Mesenteric fat pad (tissue), 1 donor: Measurements from ENCODE around the gene SHMT1. TPM values are rescaled to one million over a fixed set of nuclear protein-coding genes. Genes with fewer than 3 reads are reported as not detected.
"Not testable (repeated sequence)": the region's sequence is repeated elsewhere in the genome, so short reads cannot be mapped to it uniquely, and the experiment has no call there.

Source experiments
- DNase-seq: peaks from one replicate; pipeline ENCODE4 v3.0.0-alpha.2; 2020; ENCODE audit warnings: low spot score
- total RNA-seq: library from RNA; stranded (reverse); fragmentation: NEBNext Ultra II Directional; extraction: Animal tissue kit (Norgen Biotek cat#: 25700); gene quantifications from one replicate; pipeline ENCODE4 v1.2.1, GENCODE V29; 2021
- donor health status: DM: yes; HTN: yes; CAD: no.

SHMT1 gene
- total RNA-seq, 1 donor from 2014 or later = 87.2 TPM

DNA sequence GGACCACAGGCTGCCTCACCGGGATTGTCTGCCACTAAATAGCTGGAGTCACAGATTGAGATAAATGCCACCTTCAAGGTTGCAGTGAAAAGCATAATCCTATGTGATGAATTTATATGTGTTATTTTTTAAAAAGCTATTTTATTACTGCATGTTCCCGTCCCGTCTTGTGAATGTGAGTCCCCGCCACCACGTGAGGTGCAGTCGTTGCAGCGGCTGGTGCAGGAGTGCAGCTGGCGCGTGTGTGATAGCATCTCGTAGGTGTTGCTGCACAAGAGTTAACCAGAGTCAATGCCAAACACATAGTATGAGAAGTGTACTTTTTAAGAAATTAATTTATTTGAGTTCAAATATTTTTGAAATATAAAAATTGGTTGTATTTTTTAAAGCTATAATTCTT is 35.8 kb downstream of the SHMT1 start:
- no peak for DNase-seq

DNA sequence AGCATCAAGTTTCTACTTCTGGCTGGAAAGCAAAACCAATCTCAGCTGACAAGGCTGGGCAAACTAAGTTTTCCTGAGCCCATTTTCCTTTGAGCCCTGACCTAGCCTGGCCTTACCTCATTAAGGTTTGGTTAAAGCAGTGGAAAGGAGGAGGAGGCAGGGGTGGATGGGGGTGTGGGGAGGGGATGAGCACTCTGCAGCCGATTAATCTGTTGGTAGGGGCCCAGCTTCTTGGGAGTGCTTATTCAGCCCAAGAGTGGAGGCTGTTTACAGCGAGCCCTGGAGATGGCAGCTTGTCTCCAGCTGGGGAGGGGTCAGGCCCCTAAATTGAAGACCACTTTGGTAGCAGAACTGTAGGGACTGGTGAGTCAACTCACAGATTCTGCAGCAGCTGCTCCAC is 36.3 kb downstream of the SHMT1 start:
- no peak for DNase-seq

DNA sequence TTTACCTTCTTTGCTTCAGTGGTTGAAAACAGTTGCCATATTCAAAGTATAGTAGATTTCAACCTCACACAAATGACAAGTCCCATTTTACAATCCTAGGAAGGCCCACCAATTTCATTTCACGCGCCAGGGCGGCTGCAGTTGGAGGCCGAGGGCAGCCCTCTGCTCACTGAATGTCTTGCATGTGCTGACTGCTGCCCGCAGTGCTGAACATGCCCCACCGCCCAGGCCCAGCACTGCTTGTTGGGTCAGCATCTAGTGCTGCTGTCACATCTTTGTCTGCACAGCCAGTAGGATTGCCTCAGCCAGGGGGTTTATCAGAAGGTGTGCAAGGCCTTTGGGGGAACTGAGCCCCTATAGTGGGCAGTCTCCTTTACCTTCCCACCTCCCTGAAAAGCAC is 36.8 kb downstream of the SHMT1 start:
- no peak for DNase-seq

DNA sequence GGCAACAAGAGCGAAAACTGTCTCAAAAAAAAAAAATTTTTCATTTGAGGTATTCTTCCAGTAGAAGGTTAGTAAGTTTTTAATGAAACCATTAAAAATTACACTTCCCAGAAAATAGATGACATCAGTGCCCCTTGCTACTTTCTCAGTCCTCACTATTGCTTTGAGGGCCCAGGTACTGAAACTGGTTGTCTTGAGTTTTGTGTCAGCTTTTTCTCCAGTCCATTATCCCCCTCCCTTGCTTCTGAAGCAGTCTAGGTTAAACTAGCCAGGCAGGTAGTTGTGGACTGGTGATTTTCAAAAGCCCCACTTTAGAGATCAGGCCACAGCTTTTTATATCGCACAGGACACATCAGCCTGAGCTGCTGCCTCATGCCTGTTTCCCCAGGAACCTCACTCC is 37.3 kb downstream of the SHMT1 start:
- DNase-seq = no peak

DNA sequence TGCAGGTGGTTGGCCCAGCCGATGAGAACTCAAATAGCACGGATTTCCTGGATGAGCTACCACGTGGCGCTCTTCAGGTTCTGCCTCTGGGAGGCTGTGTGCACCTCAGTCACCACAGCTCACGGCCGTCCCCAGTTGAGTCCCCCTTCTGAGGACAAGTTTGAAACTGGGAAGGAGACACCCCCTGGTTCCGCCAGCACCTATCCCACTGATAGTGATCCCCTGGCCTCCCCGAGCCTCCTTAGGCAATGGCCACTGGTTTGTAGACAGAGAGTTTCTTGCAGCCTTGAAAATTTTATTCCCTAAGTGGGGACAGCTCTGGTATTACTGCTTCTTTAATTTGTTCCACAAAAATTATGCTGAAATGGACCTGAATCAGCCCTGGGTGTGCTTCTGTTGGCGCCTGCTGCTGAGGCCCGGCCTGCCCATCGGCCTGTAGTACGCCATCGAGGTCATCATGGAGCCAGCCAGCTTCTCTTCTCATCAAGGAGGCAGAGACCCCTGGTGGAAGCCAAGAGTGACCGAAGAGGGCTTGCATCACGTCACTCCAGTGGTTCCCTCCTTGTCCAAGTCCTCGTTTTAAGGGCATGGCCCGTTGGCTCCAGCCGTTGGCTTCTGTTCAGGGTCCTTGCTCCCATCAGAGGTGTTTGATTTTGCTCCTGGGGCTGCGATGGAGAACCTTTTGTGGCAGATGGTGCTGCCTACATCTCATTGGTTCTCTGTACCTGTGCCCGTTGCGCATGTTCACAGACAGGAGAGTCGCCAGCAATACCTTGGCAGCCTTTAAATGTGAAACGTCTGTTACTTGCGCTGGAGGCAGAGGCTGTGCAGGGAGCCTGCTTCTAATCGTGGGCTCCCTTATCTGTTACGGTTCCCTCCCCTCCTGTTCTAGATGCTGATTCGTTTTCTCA is 39.0 kb downstream of the SHMT1 start:
- no peak for DNase-seq

DNA sequence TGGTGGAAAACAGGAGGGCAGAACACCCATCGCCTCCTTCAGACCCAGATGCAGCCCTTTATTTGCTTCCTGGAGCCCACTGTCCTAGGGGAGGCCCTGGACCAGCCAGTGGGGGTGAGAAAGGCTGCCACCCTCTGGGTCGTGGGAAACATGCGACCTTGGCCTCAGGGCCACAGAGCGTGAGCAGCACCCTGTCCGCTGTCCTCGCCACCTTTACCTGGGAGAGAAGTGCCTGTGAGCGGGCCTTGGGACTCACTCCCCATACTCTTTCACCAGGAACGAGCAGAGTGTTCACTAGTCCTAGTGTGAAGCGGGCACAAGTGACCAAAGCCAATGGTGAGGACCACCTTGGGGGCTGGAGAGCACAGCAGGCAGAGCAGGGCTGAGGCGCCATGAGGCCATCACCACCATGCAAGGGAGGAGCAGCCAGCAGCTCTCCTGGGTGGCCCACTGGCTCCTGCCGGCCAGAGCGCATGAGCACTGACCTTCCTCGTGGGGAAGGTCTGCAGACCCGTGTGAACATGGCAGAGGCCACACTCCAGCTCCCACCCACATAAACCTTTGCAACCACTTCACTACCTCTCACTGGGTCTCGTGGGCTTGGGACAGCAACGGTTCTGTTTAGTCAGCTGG is 39.7 kb downstream of the SHMT1 start:
- no peak for DNase-seq

DNA sequence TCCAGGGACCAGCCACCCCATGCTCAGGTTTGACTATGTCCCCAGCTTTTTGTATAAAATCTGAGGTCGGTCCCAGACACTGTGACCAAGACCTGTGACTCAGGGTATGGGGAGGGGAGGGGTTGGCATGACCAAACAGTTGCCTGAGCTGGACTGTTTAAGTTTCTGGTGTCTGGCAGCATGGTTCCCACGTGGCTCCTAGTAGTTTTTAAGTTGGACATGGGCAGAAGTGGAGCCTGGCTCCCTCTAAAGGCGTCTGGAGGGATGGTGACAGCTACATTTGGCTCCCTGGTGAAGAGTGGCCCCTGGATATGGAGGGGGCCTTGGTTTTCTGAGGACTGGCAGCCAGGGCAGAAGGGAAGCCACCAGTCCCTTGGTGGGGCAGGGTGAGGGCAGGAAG is 40.3 kb downstream of the SHMT1 start:
- DNase-seq = no peak

DNA sequence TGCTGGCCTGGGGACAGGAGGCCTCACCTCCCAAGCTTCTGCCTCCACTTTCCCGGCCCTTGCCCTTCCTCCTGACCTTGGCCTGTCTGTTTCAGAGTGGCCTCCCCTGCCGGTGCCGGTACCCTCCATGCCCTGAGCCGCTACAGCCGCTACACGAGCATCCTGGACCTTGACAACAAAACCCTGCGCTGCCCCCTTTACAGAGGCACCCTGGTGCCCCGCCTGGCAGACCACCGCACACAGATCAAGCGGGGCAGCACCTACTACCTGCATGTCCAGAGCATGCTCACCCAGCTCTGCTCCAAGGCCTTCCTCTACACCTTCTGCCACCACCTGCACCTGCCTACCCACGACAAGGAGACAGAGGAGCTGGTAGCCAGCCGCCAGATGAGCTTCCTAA is 40.8 kb downstream of the SHMT1 start:
- no peak for DNase-seq

DNA sequence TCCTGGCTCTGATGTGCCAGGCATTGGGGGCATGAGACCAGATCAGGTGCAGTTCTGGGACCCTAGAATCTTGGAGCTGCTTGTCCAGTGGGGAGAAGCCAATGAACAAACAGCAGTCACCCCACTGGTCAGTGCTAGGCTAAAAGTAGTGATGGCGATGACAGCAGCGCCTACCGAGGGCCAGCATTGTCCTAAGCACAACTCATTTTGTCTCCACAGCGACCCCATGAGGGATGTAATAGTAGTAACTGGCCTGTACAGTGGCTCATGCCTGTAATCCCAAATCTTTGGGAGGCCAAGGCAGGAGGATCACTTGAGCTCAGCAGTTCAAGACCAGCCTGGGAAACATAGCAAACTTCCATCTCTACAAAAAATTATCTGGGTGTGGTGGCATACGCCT is 42.0 kb downstream of the SHMT1 start:
- no peak for DNase-seq

DNA sequence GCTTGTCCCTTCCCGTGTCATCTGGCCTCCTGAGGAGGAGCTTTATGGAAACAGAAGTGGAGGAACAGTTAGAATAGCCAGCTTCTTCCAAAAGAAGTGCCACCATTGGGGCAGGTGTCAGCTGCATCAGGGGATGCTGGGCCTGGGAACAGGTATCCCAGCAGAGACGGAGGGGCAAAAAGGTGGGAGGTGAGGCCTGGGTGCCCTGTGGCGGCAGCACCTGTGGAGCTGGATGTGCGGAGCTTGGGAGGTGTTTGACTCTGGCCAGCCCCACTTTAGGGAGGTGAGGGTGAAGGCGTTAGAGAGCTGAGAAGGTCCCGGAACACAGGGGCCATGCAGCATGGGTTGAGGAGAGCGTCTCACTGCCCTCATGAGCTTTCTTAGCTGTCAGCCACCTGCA is 43.0 kb downstream of the SHMT1 start:
- no peak for DNase-seq

DNA sequence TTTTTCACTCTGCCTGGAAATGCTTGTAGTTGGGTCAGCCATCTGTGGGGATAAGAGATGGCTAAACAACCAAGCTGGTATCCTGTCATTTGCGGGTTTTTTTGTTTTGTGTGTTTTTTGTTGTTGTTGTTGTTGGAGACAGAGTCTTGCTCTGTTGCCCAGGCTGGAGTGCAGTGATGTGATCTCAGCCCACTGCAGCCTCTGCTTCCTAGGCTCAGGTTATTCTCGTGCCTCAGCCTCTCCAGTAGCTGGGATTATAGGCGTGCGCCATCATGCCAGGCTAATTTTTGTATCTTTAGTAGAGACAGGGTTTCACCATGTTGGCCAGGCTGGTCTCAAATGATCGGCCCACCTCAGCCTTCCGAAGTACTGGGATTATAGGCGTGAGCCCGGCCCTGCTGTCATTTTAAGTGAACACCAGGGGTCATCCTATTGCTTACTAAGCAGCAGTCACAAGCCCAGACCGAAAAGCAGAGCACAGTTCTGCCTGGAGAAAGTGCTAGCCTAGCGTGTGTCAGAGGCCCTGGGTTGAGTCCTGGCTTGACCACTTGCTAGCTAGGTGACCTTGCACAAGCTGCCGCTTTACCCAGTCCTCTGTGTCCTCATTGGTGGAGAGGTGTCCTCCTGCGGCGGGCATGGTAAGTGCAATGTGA is 43.6 kb downstream of the SHMT1 start:
- no peak for DNase-seq

DNA sequence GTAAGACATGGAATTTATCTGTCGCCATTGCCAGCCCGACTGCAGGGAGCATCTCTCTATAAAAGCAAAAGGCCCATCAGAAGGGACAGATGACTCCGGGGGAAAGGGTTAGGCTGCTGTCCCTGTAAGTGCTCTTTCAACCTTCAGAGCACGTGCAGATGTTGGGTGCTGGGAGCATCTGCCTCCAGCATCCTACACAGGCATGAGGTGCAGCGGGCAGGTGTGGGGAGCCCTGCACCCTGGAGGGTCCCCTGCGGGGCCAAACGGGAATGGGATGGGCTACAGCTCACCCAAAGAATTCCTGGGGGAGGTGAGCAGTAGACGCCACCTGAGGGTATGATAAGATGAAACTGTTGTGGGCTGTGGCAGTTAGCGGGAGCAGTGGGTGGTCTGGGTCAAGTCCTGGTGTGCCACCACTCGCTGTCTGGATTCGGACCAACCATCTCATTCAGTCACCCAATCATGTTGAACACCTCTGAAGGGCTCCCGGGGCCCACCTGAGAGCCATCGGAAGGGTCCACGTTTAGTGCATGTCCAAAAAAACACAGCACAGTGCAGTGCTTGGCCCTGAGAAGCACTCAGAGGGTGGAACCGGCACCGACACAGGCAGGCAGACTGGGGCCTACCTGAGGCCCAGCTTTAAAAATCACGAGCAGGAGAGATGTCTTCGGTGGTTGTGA is 44.4 kb downstream of the SHMT1 start:
- no peak for DNase-seq

DNA sequence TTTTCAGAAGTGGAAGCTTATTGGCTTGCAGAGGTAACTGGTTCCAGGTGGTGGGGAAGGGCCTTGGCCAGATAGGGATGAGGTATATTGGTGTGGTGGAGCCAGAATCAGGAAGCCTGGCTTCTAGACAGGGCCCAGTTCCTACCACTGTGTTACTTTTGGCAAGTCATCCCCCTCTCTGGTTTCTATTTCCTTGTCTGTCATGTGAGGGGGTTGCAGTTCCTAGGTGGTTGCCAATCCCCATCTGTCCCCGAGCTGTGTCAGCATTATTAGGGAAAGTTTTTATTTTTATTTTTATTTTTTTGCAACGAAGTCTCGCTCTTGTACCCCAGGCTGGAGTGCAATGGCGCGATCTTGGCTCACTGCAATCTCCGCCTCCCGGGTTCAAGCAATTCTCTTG is 45.2 kb downstream of the SHMT1 start:
- DNase-seq = no peak

DNA sequence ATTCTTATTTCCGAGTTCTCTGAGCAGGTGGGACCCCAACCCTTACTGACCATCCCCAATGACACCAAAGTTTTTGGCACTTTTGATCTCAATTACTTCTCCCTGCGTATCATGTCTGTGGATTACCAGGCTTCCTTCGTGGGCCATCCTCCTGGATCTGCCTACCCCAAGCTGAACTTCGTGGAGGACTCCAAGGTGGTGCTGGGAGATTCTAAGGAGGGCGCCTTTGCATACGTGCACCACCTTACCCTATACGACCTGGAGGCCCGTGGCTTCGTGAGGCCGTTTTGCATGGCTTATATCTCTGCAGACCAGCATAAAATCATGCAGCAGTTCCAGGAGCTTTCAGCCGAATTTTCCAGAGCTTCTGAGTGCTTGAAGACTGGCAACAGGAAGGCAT is 47.4 kb downstream of the SHMT1 start:
- no peak for DNase-seq

DNA sequence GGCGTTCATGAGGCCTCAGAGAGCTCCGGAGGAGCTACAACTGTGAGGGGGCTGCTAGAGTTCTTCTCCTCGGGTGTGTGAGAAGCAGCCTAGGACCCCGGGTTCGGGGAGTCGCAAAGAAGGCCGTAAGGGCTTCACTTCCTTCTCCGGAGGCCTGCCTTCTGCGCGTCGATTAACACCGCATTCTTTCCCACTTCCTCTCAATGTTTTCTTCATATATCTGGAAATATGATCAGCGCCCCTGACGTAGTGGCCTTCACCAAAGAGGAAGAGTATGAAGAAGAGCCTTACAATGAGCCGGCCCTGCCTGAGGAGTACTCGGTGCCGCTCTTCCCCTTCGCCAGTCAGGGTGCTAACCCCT is 47.8 kb downstream of the SHMT1 start:
- no peak for DNase-seq

DNA sequence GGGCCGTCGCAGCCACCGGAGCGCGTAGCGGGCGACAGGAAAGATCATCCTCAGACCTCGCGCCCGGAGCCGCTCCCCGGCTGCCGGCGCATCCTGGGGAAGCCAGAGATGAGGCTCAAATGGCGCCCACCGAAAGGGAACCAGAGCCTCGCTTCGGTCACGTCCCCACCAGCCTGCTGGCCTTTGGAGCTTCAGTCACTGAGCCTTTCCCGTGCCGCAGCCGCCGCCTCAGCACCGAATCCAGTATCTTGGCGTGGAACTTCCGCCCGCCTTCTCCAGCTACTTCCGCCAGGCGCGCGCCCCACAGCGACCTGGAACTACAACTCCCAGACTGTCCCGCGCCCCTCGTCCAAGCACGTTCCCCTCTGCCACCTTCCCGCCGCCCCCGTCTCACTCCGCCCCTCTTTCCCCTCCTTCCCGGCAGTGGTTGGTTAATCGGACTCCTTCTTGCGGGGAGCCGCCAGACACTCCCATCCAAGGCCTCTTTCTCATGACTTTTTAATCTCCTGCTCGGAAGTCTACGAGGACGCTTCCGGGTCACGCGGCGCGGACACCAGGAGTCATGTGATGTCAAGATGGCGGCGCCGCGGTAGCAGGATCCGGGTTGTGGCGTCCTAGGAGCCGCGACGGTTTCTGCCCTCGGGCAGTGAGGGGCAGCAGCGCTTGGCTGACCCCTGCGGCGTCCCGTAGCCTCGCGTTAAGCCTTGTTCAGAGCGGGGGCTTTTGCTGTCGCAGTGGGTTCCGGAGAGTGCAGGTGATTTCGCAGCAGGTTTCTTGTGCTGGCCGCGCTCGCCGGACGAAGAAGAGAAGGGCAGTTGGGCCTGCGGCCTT is 48.4 kb downstream of the SHMT1 start, which contains the start of the genes SMCR8 and TOP3A:
Gene SMCR8 (plus strand): TSS at position 563 of the 831 bp plus-strand sequence. CDS start 497 bp downstream, outside the sequence.
Gene TOP3A (minus strand): TSS at position 264 of the 831 bp plus-strand sequence. CDS start 216 bp downstream, at position 48.
- DNase-seq = peak; percentile 98

DNA sequence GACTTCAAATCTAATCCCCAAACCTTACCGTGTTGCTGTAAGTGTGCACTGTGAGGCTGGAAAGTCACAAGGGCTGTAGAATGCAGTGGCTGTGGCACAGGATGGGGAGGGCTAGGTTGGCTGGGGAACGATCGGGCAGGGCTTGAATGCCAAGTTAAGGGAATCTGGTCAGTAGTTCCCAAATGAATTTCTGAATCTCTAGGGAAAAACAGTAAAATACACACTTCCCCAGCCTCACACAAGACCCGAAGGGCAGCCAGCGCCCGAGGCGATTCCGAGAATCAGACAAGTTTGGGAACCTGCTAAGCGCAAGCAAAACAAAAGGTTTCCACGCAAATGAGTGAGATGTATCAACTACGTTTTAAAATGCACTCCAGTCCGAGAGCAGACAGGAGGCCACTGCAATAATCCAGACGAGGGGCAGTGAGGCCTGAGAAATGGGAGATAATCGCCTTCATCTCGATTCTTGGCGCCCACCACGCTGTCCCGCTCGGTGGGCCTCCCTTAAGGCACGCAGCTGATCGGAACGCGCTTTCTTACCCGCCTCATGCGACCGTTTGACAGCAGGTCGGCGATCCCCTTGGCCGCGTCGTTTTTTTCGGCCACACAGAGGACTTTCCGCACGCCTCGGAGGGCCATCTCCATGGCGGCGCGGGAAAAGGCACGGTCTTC is 49.2 kb downstream of the SHMT1 start:
- no peak for DNase-seq

DNA sequence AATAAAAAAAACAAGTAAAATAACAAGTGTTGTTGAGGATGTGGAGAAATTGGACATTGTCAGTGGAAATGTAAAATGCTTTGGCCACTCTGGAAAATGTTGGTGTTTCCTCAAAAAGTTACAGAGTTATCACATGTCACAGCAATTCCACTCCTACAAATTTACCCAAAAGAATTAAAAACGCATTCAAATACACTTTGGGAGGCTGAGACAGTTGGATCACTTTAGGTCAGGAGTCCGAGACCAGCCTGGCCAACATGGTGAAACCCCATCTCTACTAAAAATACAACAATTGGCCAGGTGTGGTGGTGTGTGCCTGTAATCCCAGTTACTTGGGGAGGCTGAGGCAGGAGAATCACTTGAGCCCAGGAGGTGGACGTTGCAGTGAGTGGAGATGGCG is 54.1 kb downstream of the SHMT1 start:
- DNase-seq = no peak

DNA sequence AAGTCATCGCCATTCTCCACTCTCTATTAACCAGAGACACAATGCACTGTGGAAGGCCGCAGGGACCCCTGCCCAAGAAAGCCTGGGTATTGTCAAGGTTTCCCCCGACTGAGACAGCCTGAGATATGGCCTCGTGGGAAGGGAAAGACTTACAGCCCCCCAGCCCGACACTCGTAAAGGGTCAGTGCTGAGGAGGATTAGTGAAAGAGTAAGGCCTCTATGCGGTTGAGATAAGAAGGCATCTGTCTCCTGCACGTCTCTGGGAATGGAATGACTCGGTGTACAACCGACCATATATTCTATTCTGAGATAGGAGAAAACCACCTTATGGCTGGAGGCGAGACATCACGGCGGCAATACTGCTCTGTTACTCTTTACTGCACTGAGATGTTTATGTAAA is 60.1 kb downstream of the SHMT1 start:
- not testable (repeated sequence) for DNase-seq
